GM23248 (cell line): Measurements from ENCODE around the gene ZMYM2. TPM values are rescaled to one million over a fixed set of nuclear protein-coding genes. Genes with fewer than 3 reads are reported as not detected.

Source experiments
- DNase-seq: peaks from one replicate; pipeline ENCODE4 v3.0.0-alpha.2; 2015
- H2AFZ ChIP-seq: fragments of 200-600 bp; sonication (generic); 2 replicates; pipeline ENCODE4 v1.6.1; 2016; ENCODE audit warnings: antibody characterized with exemption
- H3F3A ChIP-seq: fragments of 200-600 bp; sonication (generic); 2 replicates; pipeline ENCODE4 v1.6.1; 2016; ENCODE audit warnings: mild to moderate bottlenecking, antibody characterized with exemption, mixed run types; ENCODE audit not compliant: insufficient read depth
- H3K27ac ChIP-seq: fragments of 200-600 bp; sonication (generic); 2 replicates; pipeline ENCODE4 v1.5.1; 2016; ENCODE audit warnings: mild to moderate bottlenecking
- H3K27me3 ChIP-seq: fragments of 200-600 bp; sonication (generic); replicated peaks from 2 replicates; pipeline ENCODE4 v1.6.1; 2016; ENCODE audit warnings: mild to moderate bottlenecking; ENCODE audit not compliant: insufficient read depth
- H3K36me3 ChIP-seq: fragments of 200-600 bp; sonication (generic); 2 replicates; pipeline ENCODE4 v1.6.1; 2016; ENCODE audit warnings: low read depth, mild to moderate bottlenecking
- H3K4me1 ChIP-seq: fragments of 200-600 bp; sonication (generic); 2 replicates; pipeline ENCODE4 v1.6.1; 2016; ENCODE audit warnings: mild to moderate bottlenecking; ENCODE audit not compliant: insufficient read depth
- H3K4me2 ChIP-seq: fragments of 200-600 bp; sonication (generic); one replicate; pipeline ENCODE4 v1.6.1; 2016; ENCODE audit warnings: mild to moderate bottlenecking; ENCODE audit not compliant: unreplicated experiment
- H3K4me3 ChIP-seq: fragments of 200-600 bp; sonication (generic); 2 replicates; pipeline ENCODE4 v1.5.1; 2016; ENCODE audit warnings: mild to moderate bottlenecking
- H3K79me2 ChIP-seq: fragments of 200-600 bp; sonication (generic); 2 replicates; pipeline ENCODE4 v1.6.1; 2016; ENCODE audit warnings: mild to moderate bottlenecking; ENCODE audit not compliant: insufficient read depth
- H3K9ac ChIP-seq: fragments of 200-600 bp; sonication (generic); 2 replicates; pipeline ENCODE4 v1.6.1; 2016; ENCODE audit warnings: mild to moderate bottlenecking
- H3K9me2 ChIP-seq: fragments of 200-600 bp; sonication (generic); 2 replicates; pipeline ENCODE4 v1.6.1; 2016; ENCODE audit warnings: mixed run types, mild to moderate bottlenecking, moderate library complexity; ENCODE audit not compliant: insufficient read depth
- H3K9me3 ChIP-seq: fragments of 200-600 bp; sonication (generic); one replicate; pipeline ENCODE4 v1.6.1; 2017; ENCODE audit warnings: low read depth
- H4K20me1 ChIP-seq: fragments of 200-600 bp; sonication (generic); 2 replicates; pipeline ENCODE4 v1.6.0; 2016; ENCODE audit not compliant: insufficient read depth
- EZH2 ChIP-seq: fragments of 200-600 bp; sonication (generic); IDR thresholded peaks from 2 replicates; pipeline ENCODE4 v1.6.1; 2018; ENCODE audit warnings: antibody characterized with exemption, mild to moderate bottlenecking; ENCODE audit not compliant: insufficient read depth, poor library complexity, severe bottlenecking
- EZH2phosphoT487 ChIP-seq: fragments of 200-600 bp; sonication (generic); IDR thresholded peaks from 2 replicates; pipeline ENCODE4 v1.6.1; 2018; ENCODE audit warnings: antibody characterized with exemption, moderate library complexity, mild to moderate bottlenecking, low read depth; ENCODE audit not compliant: insufficient read depth
- WGBS, 2 experiments: methylation state at CpG; one replicate each; pipeline ENCODE4 v1.1.6; 2015 to 2017; ENCODE audit warnings: low lambda C conversion rate in 2 of 2, low coverage in 1 of 2; ENCODE audit errors: missing lambda C conversion rate in 2 of 2; 5-methylcytosine and 5-hydroxymethylcytosine counted together
- in situ Hi-C: fragments of 300-500 bp; cut with MboI; formaldehyde crosslinking; loops from 2 replicates; pipeline ENCODE4 v1.15.0; 2020
- polyA plus RNA-seq: library from polyadenylated mRNA; unstranded; fragments of >200 nt; fragmentation: Nextera tagmentation; extraction: Ambion mirVana; gene quantifications from 2 replicates; pipeline ENCODE4 v1.2.1, GENCODE V29; 2016
- total RNA-seq: library from RNA; depleted of rRNA; stranded (reverse); fragments of >200 nt; shearing (Covaris generic); gene quantifications from 2 replicates; pipeline ENCODE4 v1.2.3, GENCODE V29; 2014

Gene ZMYM2
- total and polyA plus RNA-seq, 2 experiments from 2014 or later: 14.9 to 35.0 TPM

GRCh38 chr13:20001366-20002190, 43.1 kb downstream of the ZMYM2 start:
- 85 to 89% methylated on average over 4 of the region's 4 CpGs for WGBS, 2 experiments
- Histone ChIP-seq H3K4me1 (no peaks in the 10 kb centered on the region), H3K79me2 (peaks cover 90% of the 10 kb centered on the region), H3K36me3 (peaks cover 34% of the 10 kb centered on the region), H3K27ac (no peak overlapping the region), H3K4me3 (no peak overlapping the region), H4K20me1 (peaks cover 19% of the 10 kb centered on the region), H3K27me3 (no peaks in the 10 kb centered on the region), H3F3A (0 out of 2 replicates have a peak, but pooled peaks cover 3% of the 10 kb centered on the region), H2AFZ (no peak overlapping the region), H3K9me3 (no peaks in the 10 kb centered on the region), H3K9ac (no peak overlapping the region), H3K4me2 (no peak overlapping the region), H3K9me2 (no peaks in the 10 kb centered on the region)
- DNase-seq: no peak
- TF ChIP-seq EZH2: no peak
- TF ChIP-seq EZH2phosphoT487: no peak
- in situ Hi-C loops: no loop called here

- Histone ChIP-seq H3K9ac (no peak overlapping the region), H3K4me2 (no peak overlapping the region), H3K9me3 (no peaks in the 10 kb centered on the region), H3K9me2 (no peaks in the 10 kb centered on the region), H3K4me1 (no peaks in the 10 kb centered on the region), H3K4me3 (no peak overlapping the region), H3K79me2 (peaks cover 83% of the 10 kb centered on the region), H3F3A (0 out of 2 replicates have a peak, but pooled peaks cover 3% of the 10 kb centered on the region), H4K20me1 (peaks cover 19% of the 10 kb centered on the region), H3K36me3 (peaks cover 42% of the 10 kb centered on the region), H2AFZ (no peak overlapping the region), H3K27me3 (no peaks in the 10 kb centered on the region), H3K27ac (no peak overlapping the region)
- DNase-seq: no peak
- no peak for TF ChIP-seq EZH2phosphoT487
- in situ Hi-C loops: no loop called here
- WGBS, 2 experiments: 52 to 58% methylated on average over 3 of the region's 3 CpGs
These were observed 44.3 kb downstream of the ZMYM2 start for GRCh38 chr13:20002787-20003186.

- Histone ChIP-seq H4K20me1 (peaks cover 1% of the 10 kb centered on the region; the same call in 1 of the 2 replicates), H3K9me2 (no peaks in the 10 kb centered on the region), H2AFZ (no peak overlapping the region), H3K9me3 (no peaks in the 10 kb centered on the region), H3K79me2 (peaks cover 82% of the 10 kb centered on the region), H3K27me3 (no peaks in the 10 kb centered on the region), H3K4me2 (no peak overlapping the region), H3K27ac (no peak overlapping the region), H3K9ac (no peak overlapping the region), H3K4me1 (no peaks in the 10 kb centered on the region), H3K4me3 (no peak overlapping the region), H3K36me3 (peaks cover 66% of the 10 kb centered on the region), H3F3A (0 out of 2 replicates have a peak, but pooled peaks cover 8% of the 10 kb centered on the region)
- WGBS, 2 experiments: 83 to 90% methylated on average over 1 of the region's 1 CpG
- peak; percentile 15 for DNase-seq
- in situ Hi-C loops: no loop called here
- TF ChIP-seq EZH2phosphoT487: no peak
- no peak for TF ChIP-seq EZH2
These were observed 47.7 kb downstream of the ZMYM2 start for GRCh38 chr13:20006206-20006605.

GRCh38 chr13:20015763-20016162, 57.2 kb downstream of the ZMYM2 start:
- Histone ChIP-seq H3K4me2 (no peak overlapping the region), H3K9ac (no peak overlapping the region), H3K4me3 (no peak overlapping the region), H3K27me3 (no peaks in the 10 kb centered on the region), H3K9me3 (no peaks in the 10 kb centered on the region), H2AFZ (no peak overlapping the region), H4K20me1 (peaks cover 8% of the 10 kb centered on the region; the same call in 1 of the 2 replicates), H3F3A (peaks cover 9% of the 10 kb centered on the region; the same call in 1 of the 2 replicates), H3K9me2 (no peaks in the 10 kb centered on the region), H3K36me3 (peaks cover 45% of the 10 kb centered on the region), H3K4me1 (no peaks in the 10 kb centered on the region), H3K27ac (no peak overlapping the region), H3K79me2 (peaks cover 95% of the 10 kb centered on the region)
- 97 to 100% methylated on average over 2 of the region's 2 CpGs for WGBS, 2 experiments
- DNase-seq: no peak
- no peak for TF ChIP-seq EZH2phosphoT487
- no peak for TF ChIP-seq EZH2
- in situ Hi-C loops: no loop called here
